Breast epithelium (tissue), 4 donors: ENCODE results near the gene RSPO1. TPM values are rescaled to one million over a fixed set of nuclear protein-coding genes. Genes with fewer than 3 reads are reported as not detected.

Source experiments
- DNase-seq, 2 donors: peaks; one replicate each; pipeline ENCODE4 v3.0.0-alpha.2; 2019; ENCODE audit warnings: low spot score in 2 of 2
- H3K27ac ChIP-seq, 2 donors: fragments of 200-600 bp; sonication (generic) in 1 of 2; one replicate each; pipeline ENCODE4 v1.5.1; 2016 to 2019; ENCODE audit warnings: mild to moderate bottlenecking in 1 of 2
- H3K27me3 ChIP-seq, 2 donors: fragments of 200-600 bp; sonication (generic) in 1 of 2; one replicate each; pipeline versions ENCODE4 v1.5.1 to v1.6.0; 2017 to 2019; ENCODE audit warnings: control low read depth in 1 of 2, mild to moderate bottlenecking in 1 of 2
- H3K36me3 ChIP-seq: fragments of 200-600 bp; one replicate; pipeline ENCODE4 v1.5.1; 2019
- H3K4me1 ChIP-seq, 2 donors: fragments of 200-600 bp; sonication (generic); one replicate each; pipeline ENCODE4 v1.5.1; 2016 to 2019; ENCODE audit warnings: control low read depth in 1 of 2
- H3K4me3 ChIP-seq, 3 donors: fragments of 200-600 bp; sonication (generic); 1 replicate in 2 of 3; 2 replicates in 1 of 3; pipeline ENCODE4 v1.5.1; 2016 to 2019; ENCODE audit warnings: mild to moderate bottlenecking in 3 of 3, moderate library complexity in 2 of 3
- H3K9me3 ChIP-seq, 2 donors: fragments of 200-600 bp; sonication (generic) in 1 of 2; one replicate each; pipeline ENCODE4 v1.5.1; 2016 to 2019; ENCODE audit warnings: control low read depth in 1 of 2
- CTCF ChIP-seq, 3 donors: fragments of 450-650 bp; IDR thresholded peaks; one replicate each; pipeline ENCODE4 v1.5.1; 2016 to 2017; ENCODE audit warnings: antibody characterized with exemption in 3 of 3, mild to moderate bottlenecking in 3 of 3, moderate library complexity in 3 of 3
- POLR2A ChIP-seq: fragments of 450-650 bp; IDR thresholded peaks from one replicate; pipeline ENCODE4 v1.6.1; 2016; ENCODE audit warnings: antibody characterized with exemption, mild to moderate bottlenecking, moderate library complexity
- POLR2AphosphoS5 ChIP-seq, 3 donors: sonication (generic); formaldehyde crosslinking; IDR thresholded peaks; one replicate each; pipeline ENCODE4 v1.6.1; 2017; ENCODE audit warnings: antibody characterized with exemption in 3 of 3
- intact Hi-C: fragments of 100-400 bp; cut with DNase I; formaldehyde crosslinking; loops from one replicate; pipeline ENCODE4 v1.15.1; 2023; ENCODE audit warnings: low total_unique reads
- total RNA-seq, 3 donors: library from RNA; depleted of rRNA; stranded (reverse); fragments of >200 nt; gene quantifications; one replicate each; pipeline ENCODE4 v1.1.0, GENCODE V29; 2016

The RSPO1 gene
- total RNA-seq, 3 donors from 2014 or later = 6.9 to 13.0 (median 8.9) TPM

GRCh38 chr1:37656881-37657280, 22.2 kb upstream of the RSPO1 start:
- TF ChIP-seq POLR2A (no peak), CTCF (IDR thresholded peaks at IDR 0.05) (no peak), POLR2AphosphoS5 (IDR thresholded peaks at IDR 0.05) (no peak)
- no peaks in the 10 kb centered on the region for H3K4me1 ChIP-seq
- H3K9me3 ChIP-seq = no peaks in the 10 kb centered on the region
- no peaks in the 10 kb centered on the region for H3K36me3 ChIP-seq
- no peak for DNase-seq
- intact Hi-C loops = no loop called here
- peaks cover 0 to 7% of the 10 kb centered on the region in 2 donors for H3K27me3 ChIP-seq
- H3K27ac ChIP-seq = no peak overlapping the region
- no peak overlapping the region for H3K4me3 ChIP-seq

DNA sequence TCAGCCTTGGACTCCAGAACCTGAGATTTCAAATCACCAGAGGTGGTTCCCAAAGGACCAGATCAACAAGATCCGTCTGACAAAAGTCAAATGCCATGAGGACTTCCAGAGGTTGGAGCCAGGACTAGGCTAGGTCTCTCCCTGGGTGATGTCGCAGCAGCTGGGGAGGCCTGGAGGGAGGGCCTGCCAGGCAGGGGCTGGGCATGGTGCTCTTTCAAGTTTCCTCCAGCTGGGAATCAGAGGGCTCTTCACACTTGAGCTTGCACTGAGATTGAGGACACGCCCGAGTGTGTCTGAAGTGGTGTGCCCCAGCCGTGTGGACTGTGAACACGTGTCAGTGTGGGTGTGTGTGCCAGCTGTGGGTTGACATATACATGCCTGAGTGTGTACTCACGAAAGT, 21.3 kb upstream of the RSPO1 start:
- intact Hi-C loops = no loop called here
- Histone ChIP-seq H3K9me3 (no peaks in the 10 kb centered on the region), H3K27ac (no peak overlapping the region), H3K27me3 (peaks cover 0 to 7% of the 10 kb centered on the region in 2 donors), H3K36me3 (no peaks in the 10 kb centered on the region), H3K4me1 (no peaks in the 10 kb centered on the region), H3K4me3 (no peak overlapping the region)
- TF ChIP-seq CTCF (IDR thresholded peaks at IDR 0.05) = no peak
- TF ChIP-seq POLR2AphosphoS5 (IDR thresholded peaks at IDR 0.05) = no peak
- no peak for DNase-seq

- H3K4me3 ChIP-seq = no peak overlapping the region
- no peaks in the 10 kb centered on the region for H3K36me3 ChIP-seq
- intact Hi-C loops = no loop called here
- no peak overlapping the region for H3K27ac ChIP-seq
- H3K9me3 ChIP-seq = no peaks in the 10 kb centered on the region
- TF ChIP-seq CTCF (IDR thresholded peaks at IDR 0.05) = no peak
- no peak for TF ChIP-seq POLR2AphosphoS5 (IDR thresholded peaks at IDR 0.05)
- TF ChIP-seq POLR2A = no peak
- DNase-seq = no peak
- H3K27me3 ChIP-seq = peaks cover 0 to 3% of the 10 kb centered on the region in 2 donors
- H3K4me1 ChIP-seq = no peaks in the 10 kb centered on the region
Observed at GRCh38 chr1:37655274-37655673, 20.6 kb upstream of the RSPO1 start.

GRCh38 chr1:37653906-37654305, 19.2 kb upstream of the RSPO1 start:
- Histone ChIP-seq H3K36me3 (no peaks in the 10 kb centered on the region), H3K4me3 (no peak overlapping the region), H3K27ac (no peak overlapping the region), H3K4me1 (no peaks in the 10 kb centered on the region), H3K9me3 (no peaks in the 10 kb centered on the region), H3K27me3 (peaks cover 0 to 3% of the 10 kb centered on the region in 2 donors)
- intact Hi-C loops = no loop called here
- no peak for TF ChIP-seq POLR2AphosphoS5 (IDR thresholded peaks at IDR 0.05)
- TF ChIP-seq CTCF (IDR thresholded peaks at IDR 0.05) = no peak
- TF ChIP-seq POLR2A = no peak
- DNase-seq = no peak

DNA sequence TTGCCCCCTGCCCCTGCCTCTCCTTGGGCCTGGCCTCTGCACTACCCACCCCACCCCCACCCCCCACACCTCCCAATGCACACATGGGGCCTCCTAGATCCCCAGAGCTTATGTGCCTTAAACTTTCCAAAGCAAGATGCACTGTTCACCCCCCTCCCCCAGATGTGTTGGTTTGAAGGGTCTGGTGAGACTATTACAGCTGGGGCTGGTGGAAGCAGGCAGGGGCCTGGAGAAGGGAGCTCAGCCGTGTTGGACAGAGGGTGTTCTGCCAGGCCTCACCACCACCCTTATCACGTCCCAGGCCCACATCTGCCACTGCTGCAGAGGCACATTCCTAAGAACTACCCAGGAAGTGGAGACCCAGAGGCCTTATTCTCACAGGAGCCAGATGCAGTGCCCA, 18.3 kb upstream of the RSPO1 start:
- intact Hi-C loops = no loop called here
- TF ChIP-seq CTCF (IDR thresholded peaks at IDR 0.05) (no peak), POLR2A (no peak)

More for the DNA sequence above, 18.3 kb upstream of the RSPO1 start:
- no peaks in the 10 kb centered on the region for H3K4me1 ChIP-seq
- H3K4me3 ChIP-seq = no peak overlapping the region
- no peak overlapping the region for H3K27ac ChIP-seq
- peaks cover 0 to 1% of the 10 kb centered on the region in 2 donors for H3K27me3 ChIP-seq
- H3K9me3 ChIP-seq = no peaks in the 10 kb centered on the region
- H3K36me3 ChIP-seq = no peaks in the 10 kb centered on the region
- DNase-seq = no peak
